ENCODE measurements around the gene CAMTA1. TPM values are rescaled to one million over a fixed set of nuclear protein-coding genes. Genes with fewer than 3 reads are reported as not detected.
A peak's percentile ranks its signal among the peaks of the same experiment; 100 is the strongest.

The CAMTA1 gene
- total and polyA plus RNA-seq, 12 donors = 123 to 265 (median 142) TPM

- Histone ChIP-seq H3K36me3 (no peaks in the 10 kb centered on the region), H3K27ac (no peak overlapping the region), H3K27me3 (peaks cover 0 to 4% (median 0%) of the 10 kb centered on the region in 7 donors), H3K9me3 (no peaks in the 10 kb centered on the region), H3K4me1 (peaks cover 0 to 16% (median 5%) of the 10 kb centered on the region in 9 donors), H3K4me3 (no peak overlapping the region)
- no peak for ATAC-seq
- intact Hi-C loops (cut with DNase I) = no loop called here
- WGBS, 2 donors = 78 to 84% methylated on average over 9 of the region's 9 CpGs
- no peak for TF ChIP-seq CTCF (IDR thresholded peaks at IDR 0.05)
- DNase-seq = no peak
Observed at GRCh38 chr1:7019510-7019909, 234.3 kb downstream of the CAMTA1 start.

GRCh38 chr1:7022058-7022457 lies 236.8 kb downstream of the CAMTA1 start:
- TF ChIP-seq CTCF (IDR thresholded peaks at IDR 0.05) = no peak
- DNase-seq = no peak
- Histone ChIP-seq H3K4me3 (no peak overlapping the region), H3K27ac (no peak overlapping the region), H3K9me3 (no peaks in the 10 kb centered on the region), H3K27me3 (peaks cover 0 to 4% (median 0%) of the 10 kb centered on the region in 7 donors), H3K4me1 (no peaks in the 10 kb centered on the region), H3K36me3 (no peaks in the 10 kb centered on the region)
- 72 to 74% methylated on average over 3 of the region's 3 CpGs for WGBS, 2 donors
- peak in 1 of 8 donors; percentile 38 for ATAC-seq
- intact Hi-C loops (cut with DNase I) = no loop called here

- no peak for ATAC-seq
- no peak for TF ChIP-seq CTCF (IDR thresholded peaks at IDR 0.05)
- no peak overlapping the region for H3K27ac ChIP-seq
- no peaks in the 10 kb centered on the region for H3K36me3 ChIP-seq
- 80 to 85% methylated on average over 7 of the region's 7 CpGs for whole genome bisulfite sequencing, 2 donors
- H3K4me3 ChIP-seq = no peak overlapping the region
- peaks cover 0 to 4% (median 0%) of the 10 kb centered on the region in 7 donors for H3K27me3 ChIP-seq
- intact Hi-C loops (cut with DNase I) = no loop called here
- H3K9me3 ChIP-seq = no peaks in the 10 kb centered on the region
- H3K4me1 ChIP-seq = no peaks in the 10 kb centered on the region
- DNase-seq = no peak
Observed at GRCh38 chr1:7025013-7025412, 239.8 kb downstream of the CAMTA1 start.

GRCh38 chr1:7026169-7026568 lies 240.9 kb downstream of the CAMTA1 start:
- 66 to 82% methylated on average over 6 of the region's 6 CpGs for WGBS, 2 donors
- no peak for DNase-seq
- Histone ChIP-seq H3K4me1 (no peaks in the 10 kb centered on the region), H3K27ac (no peak overlapping the region), H3K4me3 (no peak overlapping the region), H3K9me3 (peaks cover 0 to 1% (median 0%) of the 10 kb centered on the region in 11 donors), H3K27me3 (no peaks in the 10 kb centered on the region), H3K36me3 (no peaks in the 10 kb centered on the region)
- intact Hi-C loops (cut with DNase I) = no loop called here
- no peak for TF ChIP-seq CTCF (IDR thresholded peaks at IDR 0.05)
- no peak for ATAC-seq
